Forelimb muscle (tissue), 1 donor: ENCODE measurements around the gene BRF1. TPM values are rescaled to one million over a fixed set of nuclear protein-coding genes. Genes with fewer than 3 reads are reported as not detected.
"Not testable (repeated sequence)": the region's sequence is repeated elsewhere in the genome, so short reads cannot be mapped to it uniquely, and the experiment has no call there.

ENCODE experiments used
- DNase-seq: peaks from one replicate; pipeline ENCODE4 v3.0.0-alpha.2; 2013; ENCODE audit warnings: low read depth
- polyA plus RNA-seq: library from polyadenylated mRNA; unstranded; fragments of 120-200 nt; gene quantifications from one replicate; pipeline ENCODE4 v1.2.1, GENCODE V29; 2013; ENCODE audit not compliant: insufficient read length

BRF1 gene
- polyA plus RNA-seq, 1 donor, result 22.8 TPM

DNA sequence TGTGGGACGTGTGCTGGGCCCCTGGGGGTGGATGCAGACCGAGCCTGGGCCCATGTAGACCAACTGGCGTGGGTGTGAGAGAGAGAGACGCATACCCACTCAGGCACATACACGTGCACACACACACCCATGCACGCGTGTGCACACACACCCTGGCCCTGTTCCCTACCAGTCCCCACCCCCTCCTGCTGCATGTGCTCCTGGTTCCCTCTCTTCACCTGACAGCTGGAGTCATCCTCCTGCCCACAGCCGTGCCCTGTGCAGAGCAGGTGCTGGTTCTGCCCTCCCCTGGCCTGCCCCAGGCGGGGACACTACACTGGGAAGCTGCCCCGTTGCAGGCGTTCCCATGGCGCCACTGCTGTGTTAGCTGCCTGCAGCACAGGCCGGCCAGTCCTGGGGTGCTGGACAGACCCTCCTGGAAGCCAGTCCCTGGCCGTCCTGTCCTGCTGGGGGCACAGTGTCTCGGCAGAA lies 32.3 kb upstream of the BRF1 start:
- DNase-seq, result no peak

DNA sequence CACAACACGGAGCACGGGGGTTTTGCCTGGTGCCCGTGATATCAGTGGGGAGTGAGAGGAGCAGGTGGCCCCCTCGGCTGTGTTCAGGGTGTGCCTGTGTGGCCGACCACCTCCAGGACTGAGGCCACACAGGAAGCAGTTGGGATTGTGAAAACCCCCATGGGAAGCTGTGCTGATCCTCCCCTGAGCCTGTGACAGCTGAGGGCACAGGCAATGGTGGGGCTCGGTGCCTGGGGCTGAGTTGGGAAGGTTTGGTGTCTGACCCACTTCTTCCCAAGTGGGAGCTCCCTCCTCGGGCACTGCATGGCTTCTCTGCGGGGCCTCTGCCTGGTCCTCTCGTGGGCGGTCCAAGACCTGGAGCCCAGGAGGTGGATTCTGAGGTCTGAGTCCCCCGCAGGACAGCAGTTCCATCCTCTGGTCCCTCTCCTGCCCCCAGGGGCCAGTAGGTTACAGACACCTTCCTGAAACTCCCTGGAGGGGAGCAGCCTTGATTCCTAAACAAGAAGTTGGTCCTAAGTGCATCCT lies 31.6 kb upstream of the BRF1 start:
- no peak for DNase-seq

DNA sequence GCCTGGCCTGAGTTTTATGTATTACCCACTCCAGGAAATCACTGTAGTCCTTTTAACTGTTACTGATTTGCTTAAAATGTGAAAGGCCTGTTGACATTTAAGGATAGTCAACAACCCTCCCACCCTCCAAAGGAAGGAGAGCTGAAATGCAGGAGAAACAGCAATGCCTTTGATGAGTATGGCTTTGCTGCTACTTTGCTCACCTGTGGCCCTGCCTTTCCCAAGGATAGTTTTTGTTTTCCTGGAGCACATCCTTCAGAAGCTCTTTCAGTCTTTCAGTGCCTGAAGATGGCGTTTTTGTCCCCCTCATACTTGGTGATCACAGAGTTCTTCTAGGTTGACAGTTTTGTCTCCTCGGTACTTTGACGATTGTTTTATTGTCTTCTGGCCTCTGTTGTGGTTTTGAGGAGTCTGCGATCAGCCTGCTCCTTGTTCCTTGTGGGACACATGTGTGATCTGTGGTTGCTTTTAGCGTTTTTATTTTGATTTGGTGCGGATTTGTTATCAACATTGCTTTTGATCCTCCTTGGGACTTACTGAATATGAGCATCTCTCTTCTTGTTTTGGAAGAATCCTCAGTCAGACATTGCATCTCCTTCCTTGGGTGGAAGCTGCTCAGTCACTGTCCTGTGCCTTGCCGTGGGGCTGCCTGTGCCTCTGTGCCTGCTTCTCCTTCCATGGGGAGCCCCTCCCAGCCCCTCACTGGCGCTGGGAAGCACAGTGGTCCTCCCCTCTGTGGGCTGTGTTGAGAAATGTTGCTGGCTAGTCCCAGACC lies 31.0 kb upstream of the BRF1 start:
- DNase-seq, result no peak

DNA sequence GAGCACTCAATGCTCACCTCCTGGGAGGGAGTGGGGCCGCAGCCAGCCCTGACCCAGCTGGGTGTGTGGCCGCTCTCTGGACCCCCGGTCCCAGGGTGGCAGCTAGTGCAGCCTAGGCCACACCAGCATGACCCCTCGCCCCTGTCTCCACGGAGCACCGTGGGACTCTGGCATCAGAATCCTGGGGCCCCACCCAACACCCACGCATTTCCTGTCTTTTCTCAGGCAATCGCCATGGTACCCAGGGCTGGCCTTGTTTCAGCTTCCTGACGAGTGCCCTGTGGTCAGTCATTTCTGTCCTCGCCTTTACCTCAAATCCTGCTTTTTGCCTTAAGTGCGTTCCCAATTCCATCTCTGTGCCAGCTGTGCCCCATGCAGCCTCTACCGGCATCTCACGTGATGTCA lies 29.7 kb upstream of the BRF1 start:
- no peak for DNase-seq

DNA sequence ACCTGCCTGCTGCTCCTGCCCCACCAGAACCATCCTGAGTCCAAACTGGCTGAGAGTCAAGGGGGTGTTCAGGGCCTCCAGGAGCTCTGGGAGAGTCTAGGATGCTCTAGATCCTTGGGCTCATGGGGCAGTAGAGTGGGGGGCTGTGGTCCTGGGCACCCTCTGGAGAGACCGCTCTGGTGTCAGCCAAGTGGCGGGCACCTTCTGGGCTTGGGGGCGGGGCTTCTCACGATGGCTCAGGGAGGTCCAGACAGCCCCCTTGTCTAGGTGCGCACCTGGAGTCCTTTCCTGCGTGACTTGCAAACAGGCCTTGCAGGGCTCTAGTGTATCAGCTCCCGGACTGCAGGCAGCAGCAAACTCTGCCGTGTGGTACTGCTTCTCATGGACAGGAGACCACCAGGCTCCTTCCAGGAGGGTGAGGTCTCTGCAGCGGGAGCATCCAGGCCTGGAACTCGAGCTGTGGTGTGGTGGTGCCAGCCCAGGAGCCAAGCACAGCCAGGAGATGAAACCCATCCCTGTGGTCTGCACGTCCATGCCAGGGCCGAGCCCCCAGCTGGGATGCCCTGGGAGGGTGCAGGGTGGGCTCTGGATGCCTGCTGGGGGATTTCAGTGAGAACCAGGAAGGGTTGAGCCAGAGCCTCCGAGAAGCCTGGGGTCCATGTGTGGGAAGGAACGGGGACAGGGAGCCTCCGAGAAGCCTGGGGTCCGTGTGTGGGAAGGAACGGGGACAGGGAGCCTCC lies 28.8 kb upstream of the BRF1 start:
- no peak for DNase-seq

DNA sequence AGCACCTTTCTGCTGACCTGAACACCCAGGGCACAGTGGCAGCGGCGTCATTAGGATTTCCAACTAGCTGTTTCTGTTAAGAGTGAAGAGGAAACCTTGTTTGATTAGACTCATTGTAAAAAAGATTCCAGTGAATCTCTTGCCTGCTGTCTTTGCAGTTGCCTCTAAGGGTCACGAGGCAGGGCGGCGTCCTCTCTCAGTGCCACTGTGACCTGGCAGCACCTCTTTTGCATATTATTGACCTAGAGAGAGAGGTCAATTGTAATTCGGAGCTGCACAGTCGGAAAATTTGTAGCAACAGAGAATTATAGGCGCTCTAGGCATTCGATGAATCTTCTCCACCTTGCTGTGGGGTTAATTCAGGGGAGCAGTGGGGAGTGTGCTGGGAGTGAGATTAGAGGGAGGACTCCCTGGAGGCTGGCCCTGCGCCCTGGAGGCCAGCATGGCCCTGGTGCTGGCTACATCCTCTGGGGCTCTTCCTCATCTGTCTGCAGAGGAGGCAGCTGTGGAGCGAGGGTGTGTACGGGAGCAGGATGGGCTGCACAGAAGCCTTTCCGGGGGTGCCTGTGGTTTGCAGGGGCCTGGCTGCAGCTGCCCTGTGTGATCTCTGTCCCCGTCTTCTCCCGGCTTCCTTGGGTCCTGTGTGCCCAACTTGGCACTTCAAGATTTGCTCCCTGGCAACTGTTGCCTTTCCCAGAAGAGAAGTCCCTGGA lies 28.0 kb upstream of the BRF1 start:
- DNase-seq, result no peak

DNA sequence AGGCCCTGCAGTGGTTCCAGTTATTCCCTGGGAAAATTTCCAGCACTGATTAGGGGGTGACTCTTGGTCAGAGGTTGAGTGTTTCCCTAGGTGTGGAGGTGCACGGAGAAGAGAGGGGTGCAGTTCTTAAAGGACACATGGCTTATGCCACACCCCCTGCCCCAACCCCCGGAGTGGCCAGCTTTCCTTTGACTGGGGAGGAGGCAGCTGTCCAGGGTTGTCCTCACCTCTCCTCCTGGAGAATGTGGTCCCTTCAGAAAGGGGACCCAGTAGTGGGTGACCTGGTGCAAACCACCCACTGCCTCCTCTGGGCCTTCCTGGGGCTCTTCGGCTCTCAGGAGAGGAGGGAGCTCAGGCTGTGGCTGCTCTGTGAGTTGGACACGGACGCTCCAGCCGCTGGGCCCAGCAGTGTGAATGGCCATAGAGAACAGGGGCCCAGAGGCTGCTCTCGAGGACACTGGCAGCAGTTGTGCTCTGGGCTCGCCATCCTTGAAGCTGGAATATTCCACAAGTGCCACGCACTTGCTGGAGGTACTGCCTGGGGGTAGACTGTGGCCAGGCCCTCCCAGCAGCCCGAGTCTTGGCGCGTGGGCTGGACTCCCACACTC lies 27.4 kb upstream of the BRF1 start:
- no peak for DNase-seq

DNA sequence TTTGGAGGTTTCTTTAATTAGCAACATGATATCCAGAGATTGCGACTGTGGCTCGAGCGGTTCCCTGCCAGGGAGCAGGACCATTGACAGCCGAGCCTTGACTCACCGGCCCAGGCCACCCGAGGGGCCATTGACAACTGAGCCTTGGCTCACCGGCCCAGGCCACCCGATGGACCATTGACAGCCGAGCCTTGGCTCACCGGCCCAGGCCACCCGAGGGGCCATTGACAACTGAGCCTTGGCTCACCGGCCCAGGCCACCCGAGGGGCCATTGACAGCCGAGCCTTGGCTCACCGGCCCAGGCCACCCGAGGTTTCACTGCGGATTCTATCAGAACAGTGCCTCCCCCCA lies 26.9 kb upstream of the BRF1 start:
- DNase-seq, result not testable (repeated sequence)

DNA sequence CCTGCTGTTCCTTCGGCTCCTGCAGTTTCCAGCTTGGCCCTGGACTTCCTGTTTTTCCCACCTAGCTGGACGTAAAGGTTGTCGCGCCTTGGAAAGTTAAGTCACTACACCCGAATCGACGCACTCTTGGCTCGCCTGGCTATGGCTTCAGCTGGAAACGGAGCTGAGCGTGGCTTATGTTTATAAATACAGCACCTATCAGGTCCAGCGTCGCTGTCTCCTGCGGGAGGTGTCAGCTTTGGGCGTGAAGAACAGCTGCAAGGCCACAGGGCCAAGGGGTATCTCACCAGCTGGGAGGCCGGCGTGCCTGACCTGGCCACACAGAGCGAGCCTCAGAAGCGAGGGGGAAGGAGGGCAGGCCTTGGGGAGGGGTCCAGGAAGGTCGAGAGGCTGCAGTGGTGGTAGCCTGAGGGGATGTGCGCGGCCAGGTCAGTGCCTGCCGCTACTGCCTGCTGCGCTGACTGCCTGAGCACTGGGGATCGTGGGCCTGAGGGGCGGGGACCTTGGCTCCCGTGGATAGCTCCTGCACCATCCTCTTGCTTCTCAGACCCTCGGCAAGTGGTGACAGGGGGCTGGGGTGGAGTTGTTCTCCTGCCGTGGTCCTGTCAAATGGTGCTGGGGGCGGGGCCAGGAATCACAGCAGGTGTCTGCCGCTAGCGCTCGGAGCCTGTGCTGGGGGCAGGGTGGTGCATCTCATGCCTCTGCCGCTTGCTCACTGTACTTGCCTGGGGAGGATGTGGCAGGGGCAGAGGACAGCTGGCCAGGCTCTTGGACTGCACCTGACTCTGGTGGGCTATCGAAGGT lies 26.3 kb upstream of the BRF1 start:
- no peak for DNase-seq

DNA sequence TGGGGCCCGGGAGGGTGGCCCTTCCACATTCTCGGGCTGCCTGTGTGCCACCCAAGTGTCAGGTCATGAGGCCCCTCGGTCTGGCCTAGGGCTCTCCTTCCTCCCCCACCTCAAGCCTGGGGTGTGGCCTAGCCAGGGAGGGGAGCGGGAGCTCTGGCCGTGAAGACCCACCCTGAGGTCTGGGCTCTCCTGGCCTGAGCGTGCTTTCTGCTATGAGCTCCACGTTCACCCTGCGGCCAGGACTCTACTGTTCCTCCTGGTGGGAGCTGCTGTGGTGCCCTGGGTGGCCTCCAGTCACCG lies 25.7 kb upstream of the BRF1 start:
- DNase-seq, result no peak

DNA sequence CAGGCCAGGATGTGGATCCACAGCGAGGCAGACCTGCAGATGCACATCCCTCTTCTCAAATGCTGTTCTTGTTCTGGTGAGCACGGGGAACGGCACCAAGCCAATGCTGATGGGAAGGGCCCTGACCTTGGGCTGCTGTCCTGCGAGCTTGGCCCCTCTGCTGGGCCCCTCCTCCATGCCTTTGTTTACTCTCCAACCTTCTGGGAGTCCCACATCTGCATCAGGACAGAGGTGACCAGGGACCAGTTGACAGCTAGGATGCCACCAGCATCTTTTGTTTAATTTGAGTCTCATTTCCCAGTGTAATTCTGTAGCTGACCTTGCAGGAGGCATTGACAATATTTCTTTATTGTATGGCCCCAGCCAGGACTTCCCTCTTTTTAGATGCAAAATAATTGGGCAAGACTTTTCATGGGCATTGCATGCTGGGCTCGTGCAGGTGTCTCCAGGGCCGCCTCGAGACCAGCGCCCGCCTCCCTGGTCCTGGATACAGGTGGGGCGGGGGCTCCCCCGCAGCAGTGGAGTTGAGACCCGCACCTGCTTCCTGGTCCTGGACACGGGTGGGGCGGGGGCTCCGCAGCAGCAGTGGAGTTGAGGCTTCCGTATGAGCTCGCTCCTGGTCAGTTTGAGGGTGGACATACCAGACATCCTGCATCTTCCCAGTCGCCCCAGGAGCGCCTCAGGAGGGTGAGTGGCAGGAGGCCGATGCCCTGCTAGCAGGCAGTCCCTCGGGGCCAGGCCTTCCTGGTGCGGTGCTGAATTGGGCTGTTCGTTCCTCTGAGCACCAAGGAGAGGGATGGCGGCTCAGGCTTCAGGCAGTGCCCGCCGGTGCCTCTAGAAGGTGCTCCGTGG lies 25.1 kb upstream of the BRF1 start:
- DNase-seq, result no peak

DNA sequence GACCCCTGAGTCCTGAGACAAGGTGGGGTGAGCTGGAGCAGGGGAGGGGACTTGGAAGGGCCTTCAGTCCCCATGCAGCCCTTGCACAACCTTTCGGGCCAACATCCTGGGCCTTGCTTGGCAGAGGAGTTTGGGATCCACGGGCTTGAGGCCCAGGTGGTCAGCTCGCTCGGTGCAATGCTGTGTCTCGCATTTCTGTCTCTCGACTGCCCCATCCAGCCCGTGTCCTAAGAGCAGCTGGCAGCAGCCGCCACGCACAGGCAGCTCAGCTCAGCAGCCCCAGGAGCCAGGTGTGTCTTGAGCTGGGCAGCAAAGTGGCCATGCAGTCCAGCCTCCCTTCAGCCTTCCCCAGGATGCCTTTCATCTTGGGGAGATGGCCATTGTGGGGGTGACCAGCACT lies 24.5 kb upstream of the BRF1 start:
- DNase-seq, result no peak

DNA sequence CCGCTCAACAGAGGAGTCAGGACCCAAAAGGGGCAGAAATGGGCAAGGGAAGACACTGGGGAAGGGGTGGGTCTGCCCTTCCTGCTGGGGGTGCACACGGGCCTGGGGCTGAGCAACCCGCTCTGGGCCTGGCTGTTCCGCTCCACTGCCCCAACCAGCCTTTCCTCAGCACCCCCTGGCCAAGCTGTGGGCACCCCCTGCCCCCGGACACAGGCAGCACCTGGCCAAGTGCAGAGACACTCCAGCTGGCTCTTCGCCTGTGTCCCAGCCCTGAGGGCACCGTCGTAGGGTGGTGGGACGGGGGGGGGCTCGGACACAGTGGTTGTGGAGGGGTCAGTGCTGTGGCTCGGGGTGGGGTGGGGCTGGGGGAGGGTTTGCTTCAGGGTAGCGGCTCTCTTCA lies 24.1 kb upstream of the BRF1 start:
- no peak for DNase-seq

DNA sequence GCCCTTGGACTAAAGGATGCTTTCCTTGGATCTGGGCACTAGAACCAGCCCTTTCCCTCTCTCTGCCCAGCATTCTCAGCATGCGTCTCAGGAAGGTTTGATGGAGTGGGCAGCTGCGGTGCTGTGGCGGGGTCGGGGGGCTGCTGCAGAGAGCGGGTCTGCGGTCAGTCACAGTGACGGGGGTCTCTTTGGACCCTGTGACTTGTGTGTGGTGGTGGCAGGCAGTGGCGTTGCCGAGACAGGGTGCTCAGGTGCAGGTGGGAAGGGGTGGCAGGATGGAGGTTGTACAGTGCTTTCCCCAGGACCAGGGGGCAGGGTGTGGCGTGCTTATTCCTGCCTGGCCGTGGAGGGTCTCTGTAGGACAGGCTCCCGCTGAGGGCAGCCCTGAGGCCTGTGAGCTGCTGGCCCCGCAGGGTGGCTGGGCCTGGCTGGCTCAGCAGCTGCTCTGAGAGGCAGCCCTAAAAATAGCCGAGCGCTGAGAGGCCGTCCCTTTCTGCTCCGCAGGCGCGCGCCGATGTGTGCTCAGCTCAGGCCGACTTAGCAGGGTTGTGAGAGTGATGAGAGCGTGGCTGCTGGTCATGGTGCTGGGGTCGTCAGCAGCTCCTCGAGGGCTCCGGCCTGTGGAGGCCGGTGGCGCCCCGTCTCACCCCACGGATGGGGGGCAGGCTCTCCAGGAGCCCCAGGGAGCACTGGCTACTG lies 23.4 kb upstream of the BRF1 start:
- no peak for DNase-seq

DNA sequence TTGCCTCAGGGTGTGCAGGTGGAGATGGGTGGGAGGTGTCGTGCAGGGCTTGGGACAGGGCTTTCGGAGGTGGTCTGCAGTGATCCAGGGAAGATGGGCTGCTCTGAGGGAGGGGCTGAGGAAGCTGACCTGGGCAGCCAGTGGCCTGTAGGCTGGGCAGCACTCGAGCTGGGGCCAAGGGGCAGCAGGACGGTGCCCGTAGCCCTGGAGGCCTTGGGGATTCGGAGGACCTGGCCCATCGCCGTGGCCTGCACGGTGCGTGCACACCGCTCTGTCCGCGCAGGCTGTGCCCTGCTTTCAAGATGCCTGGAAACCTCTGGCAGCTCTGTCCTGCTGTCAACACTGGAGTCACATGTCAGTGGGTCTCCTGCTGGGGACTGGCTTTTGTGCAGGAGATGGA lies 22.9 kb upstream of the BRF1 start:
- no peak for DNase-seq

DNA sequence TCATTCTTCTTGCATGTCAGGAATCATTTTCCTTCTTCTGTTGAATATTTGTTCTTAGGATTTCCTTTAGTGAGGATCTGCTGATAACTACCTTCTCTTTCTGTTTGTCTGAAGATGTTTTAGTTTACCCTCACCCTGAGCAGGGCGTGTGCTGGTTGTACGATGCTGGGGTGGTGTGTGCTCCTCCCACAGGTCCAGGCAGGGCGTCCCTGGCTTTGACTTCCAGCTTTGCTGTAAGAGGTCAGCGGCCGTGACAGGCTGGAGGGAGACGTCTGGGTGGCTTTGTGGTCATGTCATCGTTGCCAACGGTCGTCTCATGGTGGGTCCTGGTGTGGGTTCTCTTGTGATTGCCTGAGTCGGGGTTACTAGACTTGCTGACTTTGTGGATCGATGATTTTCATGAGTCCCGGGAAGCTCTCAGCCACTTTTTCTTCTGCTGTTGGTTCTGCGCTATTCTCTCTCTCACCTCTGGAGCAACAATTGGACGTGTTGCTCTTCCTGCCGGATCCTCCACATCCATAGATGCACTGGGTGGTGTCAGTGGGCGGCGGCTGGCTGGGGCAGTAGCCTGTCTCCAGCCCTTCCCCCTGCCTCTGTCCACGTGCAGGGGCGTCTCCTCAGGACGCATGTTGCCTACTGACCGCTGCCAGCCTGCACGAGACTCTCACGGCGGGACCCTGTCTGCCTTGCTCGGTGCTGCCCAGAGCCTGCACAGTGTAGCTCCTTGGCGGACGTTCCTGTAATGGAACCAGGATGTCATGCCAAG lies 22.2 kb upstream of the BRF1 start:
- DNase-seq, result no peak

DNA sequence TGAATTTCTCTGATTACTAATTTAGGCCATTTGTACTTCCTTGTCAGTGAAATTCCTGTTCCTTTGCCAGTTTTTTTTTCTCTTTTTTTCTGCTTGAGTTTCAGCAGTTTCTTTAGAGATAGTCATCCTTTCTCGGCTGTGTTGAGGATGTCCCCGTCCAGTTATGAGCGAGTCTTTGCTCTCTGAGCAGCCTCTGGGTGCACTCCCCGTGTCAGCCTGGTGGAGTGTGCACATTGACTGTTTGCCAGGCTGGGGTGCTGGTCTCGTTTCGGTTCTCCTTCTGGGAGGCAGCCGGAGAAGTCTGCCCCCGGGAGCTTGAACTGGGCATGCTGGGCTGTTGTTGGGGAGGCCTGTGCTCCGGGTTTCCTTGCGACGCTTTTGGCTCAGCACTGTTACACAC lies 16.7 kb upstream of the BRF1 start:
- no peak for DNase-seq

DNA sequence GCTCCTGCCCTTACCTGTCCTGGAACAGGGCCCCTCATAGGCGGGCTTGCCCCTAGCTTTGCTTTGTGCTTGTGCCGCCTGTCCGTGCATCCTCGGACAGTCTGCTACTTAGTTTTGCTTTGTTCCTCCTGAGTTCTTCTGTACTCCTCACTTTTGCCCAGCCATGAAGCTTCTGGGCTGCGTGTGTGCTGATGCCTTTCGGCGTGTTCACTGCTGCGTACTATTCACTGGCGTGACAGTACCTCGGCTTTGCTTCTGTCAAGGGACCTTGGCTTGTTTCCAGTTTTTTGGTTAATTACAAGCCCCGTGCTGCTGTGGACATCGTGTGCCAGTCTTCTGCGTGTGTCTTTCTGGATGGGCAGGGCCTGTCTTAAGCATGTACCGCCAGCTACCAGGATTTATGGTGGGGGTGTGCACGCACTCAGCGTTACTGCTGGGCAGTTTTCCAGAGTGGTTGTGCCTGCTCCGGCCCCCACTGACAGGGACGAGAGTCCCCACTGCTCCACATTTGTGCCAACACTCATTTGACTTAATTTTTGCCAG lies 16.2 kb upstream of the BRF1 start:
- no peak for DNase-seq

DNA sequence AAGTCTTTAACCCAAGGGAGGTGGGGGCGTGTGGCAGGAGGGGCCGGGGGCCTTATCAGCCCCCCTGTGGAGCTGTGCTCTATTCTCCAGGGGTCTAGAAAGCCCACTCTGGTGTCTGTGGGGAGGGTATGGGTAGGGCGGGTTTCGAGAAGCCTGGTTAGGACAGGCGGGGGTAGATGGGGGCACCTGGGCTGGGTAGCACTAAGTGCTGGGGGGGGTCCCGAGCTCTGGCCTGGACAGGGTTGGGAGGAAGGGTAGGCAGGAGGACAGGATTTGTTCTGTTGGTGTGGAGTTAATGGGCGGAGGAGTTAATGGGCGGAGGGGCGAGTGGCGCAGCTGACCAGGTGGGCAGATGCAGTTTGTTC lies 15.8 kb upstream of the BRF1 start:
- no peak for DNase-seq
